Measurements from ENCODE around the gene TRMT11. TPM values are rescaled to one million over a fixed set of nuclear protein-coding genes. Genes with fewer than 3 reads are reported as not detected.
A peak's percentile ranks its signal among the peaks of the same experiment; 100 is the strongest.
"Not testable (repeated sequence)": the region's sequence is repeated elsewhere in the genome, so short reads cannot be mapped to it uniquely, and the experiment has no call there.

The TRMT11 gene
- total RNA-seq, 1 experiment from 2014 or later = 36.7 TPM

- H3K27me3 ChIP-seq (replicated peaks; ENCODE audit: control insufficient read depth, insufficient read depth, low read length) = no peaks in the 10 kb centered on the region
- H3K4me1 ChIP-seq = peaks cover 40% of the 10 kb centered on the region
- Mint-ChIP-seq H3K36me3 (ENCODE audit: insufficient read depth, unreplicated experiment) (peaks cover 32% of the 10 kb centered on the region), H3K27ac (ENCODE audit: unreplicated experiment) (peak overlapping the region; percentile 28), H3K4me1 (ENCODE audit: low read depth, unreplicated experiment) (peaks cover 18% of the 10 kb centered on the region), H3K27me3 (ENCODE audit: insufficient read depth, unreplicated experiment) (no peaks in the 10 kb centered on the region), H3K9me3 (ENCODE audit: unreplicated experiment) (no peaks in the 10 kb centered on the region), H3K4me3 (ENCODE audit: unreplicated experiment) (no peak overlapping the region)
- intact Hi-C loops (cut with micrococcal nuclease; ENCODE audit: unreplicated experiment) = no loop called here
- TF ChIP-seq CTCF (IDR thresholded peaks at IDR 0.05; ENCODE audit: insufficient read depth in 1 of 2, low read depth in 1 of 2, low read length in 1 of 2, severe bottlenecking in 1 of 2, unreplicated experiment in 1 of 2) = no peak
- CTCF ChIA-PET = no interaction called here
- BruUV-seq (replicated peaks) = no TSS peak
- H3K36me3 ChIP-seq (ENCODE audit: control insufficient read depth, insufficient read depth, low read length) = no peaks in the 10 kb centered on the region
- no peak for DNase-seq
- POLR2A ChIA-PET = no interaction called here
- H3K9me3 ChIP-seq = no peaks in the 10 kb centered on the region; the same call in 1 of the 2 replicates
- H3K4me3 ChIP-seq (ENCODE audit: low read depth, low read length) = no peak overlapping the region
Measured at GRCh38 chr6:126055449-126055848, 69.1 kb downstream of the TRMT11 start.

GRCh38 chr6:126056355-126057004 is 70.1 kb downstream of the TRMT11 start:
- CTCF ChIA-PET = no interaction called here
- POLR2A ChIA-PET = no interaction called here

GRCh38 chr6:126058085-126058484 is 71.7 kb downstream of the TRMT11 start:
- H3K27me3 Mint-ChIP-seq (ENCODE audit: insufficient read depth, unreplicated experiment); H3K4me3 ChIP-seq (ENCODE audit: low read depth, low read length); H3K36me3 ChIP-seq (ENCODE audit: control insufficient read depth, insufficient read depth, low read length); POLR2A ChIA-PET; intact Hi-C loops (cut with micrococcal nuclease; ENCODE audit: unreplicated experiment); H3K27ac Mint-ChIP-seq (ENCODE audit: unreplicated experiment); H3K4me3 Mint-ChIP-seq (ENCODE audit: unreplicated experiment); H3K4me1 Mint-ChIP-seq (ENCODE audit: low read depth, unreplicated experiment); H3K9me3 Mint-ChIP-seq (ENCODE audit: unreplicated experiment); DNase-seq; BruUV-seq (replicated peaks); H3K9me3 ChIP-seq; CTCF ChIA-PET; H3K27me3 ChIP-seq (replicated peaks; ENCODE audit: control insufficient read depth, insufficient read depth, low read length): not testable (repeated sequence)
- peaks cover 33% of the 10 kb centered on the region for H3K36me3 Mint-ChIP-seq (ENCODE audit: insufficient read depth, unreplicated experiment)
- H3K4me1 ChIP-seq = peaks cover 18% of the 10 kb centered on the region; the same call in 1 of the 2 replicates

More at GRCh38 chr6:126056355-126057004, 70.1 kb downstream of the TRMT11 start:
- no TSS peak for BruUV-seq (replicated peaks)
- Histone ChIP-seq H3K4me3 (ENCODE audit: low read depth, low read length) (no peak overlapping the region), H3K9me3 (no peaks in the 10 kb centered on the region; the same call in 1 of the 2 replicates), H3K27me3 (replicated peaks; ENCODE audit: control insufficient read depth, insufficient read depth, low read length) (no peaks in the 10 kb centered on the region), H3K4me1 (peaks cover 30% of the 10 kb centered on the region), H3K36me3 (ENCODE audit: control insufficient read depth, insufficient read depth, low read length) (no peaks in the 10 kb centered on the region)
- H3K4me1 Mint-ChIP-seq (ENCODE audit: low read depth, unreplicated experiment) = peaks cover 8% of the 10 kb centered on the region
- no peaks in the 10 kb centered on the region for H3K9me3 Mint-ChIP-seq (ENCODE audit: unreplicated experiment)
- no peaks in the 10 kb centered on the region for H3K27me3 Mint-ChIP-seq (ENCODE audit: insufficient read depth, unreplicated experiment)
- H3K27ac Mint-ChIP-seq (ENCODE audit: unreplicated experiment) = no peak overlapping the region
- peaks cover 29% of the 10 kb centered on the region for H3K36me3 Mint-ChIP-seq (ENCODE audit: insufficient read depth, unreplicated experiment)
- no peak for TF ChIP-seq CTCF (IDR thresholded peaks at IDR 0.05; ENCODE audit: insufficient read depth in 1 of 2, low read depth in 1 of 2, low read length in 1 of 2, severe bottlenecking in 1 of 2, unreplicated experiment in 1 of 2)
- no peak for DNase-seq
- H3K4me3 Mint-ChIP-seq (ENCODE audit: unreplicated experiment) = no peak overlapping the region
- intact Hi-C loops (cut with micrococcal nuclease; ENCODE audit: unreplicated experiment) = loop anchor here (2.0 kb wide), 1 partner anchor 20 kb away; no protein-coding TSS in a partner anchor

All from Caco-2 (cell line).